ENCODE measurements around the gene ROBO2.

Gene ROBO2, protein sequence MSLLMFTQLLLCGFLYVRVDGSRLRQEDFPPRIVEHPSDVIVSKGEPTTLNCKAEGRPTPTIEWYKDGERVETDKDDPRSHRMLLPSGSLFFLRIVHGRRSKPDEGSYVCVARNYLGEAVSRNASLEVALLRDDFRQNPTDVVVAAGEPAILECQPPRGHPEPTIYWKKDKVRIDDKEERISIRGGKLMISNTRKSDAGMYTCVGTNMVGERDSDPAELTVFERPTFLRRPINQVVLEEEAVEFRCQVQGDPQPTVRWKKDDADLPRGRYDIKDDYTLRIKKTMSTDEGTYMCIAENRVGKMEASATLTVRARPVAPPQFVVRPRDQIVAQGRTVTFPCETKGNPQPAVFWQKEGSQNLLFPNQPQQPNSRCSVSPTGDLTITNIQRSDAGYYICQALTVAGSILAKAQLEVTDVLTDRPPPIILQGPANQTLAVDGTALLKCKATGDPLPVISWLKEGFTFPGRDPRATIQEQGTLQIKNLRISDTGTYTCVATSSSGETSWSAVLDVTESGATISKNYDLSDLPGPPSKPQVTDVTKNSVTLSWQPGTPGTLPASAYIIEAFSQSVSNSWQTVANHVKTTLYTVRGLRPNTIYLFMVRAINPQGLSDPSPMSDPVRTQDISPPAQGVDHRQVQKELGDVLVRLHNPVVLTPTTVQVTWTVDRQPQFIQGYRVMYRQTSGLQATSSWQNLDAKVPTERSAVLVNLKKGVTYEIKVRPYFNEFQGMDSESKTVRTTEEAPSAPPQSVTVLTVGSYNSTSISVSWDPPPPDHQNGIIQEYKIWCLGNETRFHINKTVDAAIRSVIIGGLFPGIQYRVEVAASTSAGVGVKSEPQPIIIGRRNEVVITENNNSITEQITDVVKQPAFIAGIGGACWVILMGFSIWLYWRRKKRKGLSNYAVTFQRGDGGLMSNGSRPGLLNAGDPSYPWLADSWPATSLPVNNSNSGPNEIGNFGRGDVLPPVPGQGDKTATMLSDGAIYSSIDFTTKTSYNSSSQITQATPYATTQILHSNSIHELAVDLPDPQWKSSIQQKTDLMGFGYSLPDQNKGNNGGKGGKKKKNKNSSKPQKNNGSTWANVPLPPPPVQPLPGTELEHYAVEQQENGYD (N-terminal part only)

DNA sequence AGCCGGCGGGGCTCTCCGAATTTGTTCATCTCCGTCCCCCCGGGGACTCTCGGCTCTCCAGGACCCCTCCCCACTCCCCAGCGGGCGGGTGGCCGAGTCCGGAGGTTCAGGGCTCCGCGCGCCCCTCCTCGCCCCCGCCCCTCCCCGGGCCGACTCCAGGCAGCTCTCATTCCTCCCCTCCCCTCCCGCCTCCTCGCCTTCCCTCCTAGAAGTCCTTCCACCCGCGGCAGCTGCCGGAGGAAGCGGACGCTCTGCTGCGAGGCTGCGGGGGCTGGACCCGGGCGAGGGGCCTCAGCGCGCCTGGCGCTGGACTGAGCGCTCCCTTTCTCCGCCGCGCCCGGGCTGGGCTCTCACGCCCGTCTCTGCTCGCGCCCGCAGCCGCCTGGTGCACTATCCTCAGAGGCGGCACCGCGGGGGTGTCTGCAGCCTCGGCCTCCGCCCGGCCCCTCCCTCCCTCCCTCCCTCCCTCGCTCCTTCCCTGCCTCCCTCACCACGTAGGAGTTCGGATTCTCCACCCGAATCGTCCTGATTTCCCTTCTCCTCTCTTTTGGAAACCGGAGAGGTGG lies at the start of gene ROBO2:
Gene ROBO2, plus strand, starts transcription at position 494 of the 566 bp plus-strand sequence. CDS start 687 bp downstream, outside the sequence.
- H3K27ac ChIP-seq: peak within 1 kb of the TSS; percentile 23
- DNase-seq (ENCODE audit: low read depth, low spot score): no peak

DNA sequence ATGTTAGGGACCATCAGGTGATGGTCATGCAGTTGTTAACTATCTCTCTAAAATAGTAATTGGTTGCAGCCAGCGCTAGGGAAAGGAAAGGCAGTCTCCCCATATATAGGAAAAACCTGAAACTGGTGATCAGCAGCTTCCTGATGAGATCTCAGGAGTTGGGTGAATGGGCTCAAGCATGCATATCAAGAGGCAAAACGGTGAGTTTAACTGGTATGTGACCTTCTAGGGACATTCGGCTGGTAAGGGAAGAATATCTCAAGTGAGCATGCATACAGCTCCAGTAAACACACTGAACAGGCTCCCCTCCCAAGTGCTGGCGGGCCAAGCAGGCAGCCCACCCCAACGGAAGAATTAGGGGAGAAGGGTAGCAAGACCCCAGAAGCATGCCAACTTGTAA lies 49.3 kb upstream of the ROBO2 start:
- no peak overlapping the region for H3K27ac ChIP-seq
- DNase-seq (ENCODE audit: low read depth, low spot score): no peak

DNA sequence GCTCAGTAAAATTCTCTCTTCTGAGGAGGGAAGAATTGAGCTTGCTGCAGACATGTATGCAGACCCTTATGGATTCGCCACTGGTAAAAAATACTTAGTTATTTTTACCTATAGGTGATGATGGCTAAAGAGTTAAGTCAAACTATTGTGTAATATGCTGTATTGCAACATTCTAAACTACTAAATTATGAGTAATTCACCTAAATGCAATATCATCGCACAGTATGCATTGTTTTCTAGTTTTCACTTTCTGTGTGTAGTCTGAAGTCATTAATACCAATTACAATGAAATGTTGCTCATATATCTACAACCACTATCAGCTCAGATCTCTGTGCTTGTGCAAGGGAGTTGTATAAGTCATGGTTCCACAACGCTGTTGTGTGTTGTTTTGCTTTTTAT lies 48.7 kb upstream of the ROBO2 start:
- peak; percentile 52 for DNase-seq (ENCODE audit: low read depth, low spot score)
- H3K27ac ChIP-seq: no peak overlapping the region

DNA sequence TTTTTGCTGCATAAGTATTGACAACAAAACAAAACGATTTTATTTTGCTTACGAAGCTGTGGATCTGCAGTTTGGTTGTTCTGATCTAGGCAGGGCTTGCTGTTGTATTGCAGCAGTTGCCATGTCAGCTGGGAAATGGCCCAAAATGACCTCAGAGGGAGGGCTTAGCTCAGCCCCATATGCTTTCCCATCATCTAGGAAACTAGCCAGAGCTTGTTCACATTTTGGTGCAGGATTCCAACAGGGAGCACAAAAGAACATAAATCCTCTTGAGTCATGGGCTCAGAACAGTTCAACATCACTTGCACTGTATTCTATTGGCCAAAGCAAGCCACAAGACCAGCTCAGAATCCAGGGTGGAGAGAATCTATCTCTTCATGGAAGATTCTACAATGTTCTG lies 42.2 kb upstream of the ROBO2 start:
- peak overlapping the region; percentile 41 for H3K27ac ChIP-seq
- DNase-seq (ENCODE audit: low read depth, low spot score): peak; percentile 87

DNA sequence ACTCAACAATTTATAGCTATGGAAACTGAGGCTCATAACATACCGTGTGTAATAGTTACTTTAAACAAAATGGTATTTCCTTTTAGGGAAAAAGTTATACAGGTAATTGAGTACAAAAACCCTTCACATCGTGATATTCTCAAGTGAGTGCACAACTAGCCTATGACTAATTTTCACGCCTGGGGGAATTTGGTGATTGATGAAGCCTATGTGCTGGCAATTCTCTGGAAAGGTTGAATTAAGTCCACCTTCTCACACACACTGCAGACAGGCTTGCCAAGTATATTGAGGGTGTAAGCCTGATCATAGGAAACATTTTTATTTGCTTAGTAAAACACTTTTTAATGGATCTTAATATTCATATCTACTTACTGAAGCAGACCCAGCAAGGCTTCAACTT lies 41.3 kb upstream of the ROBO2 start:
- peak; percentile 12 for DNase-seq (ENCODE audit: low read depth, low spot score)
- H3K27ac ChIP-seq: peak overlapping the region; percentile 41

DNA sequence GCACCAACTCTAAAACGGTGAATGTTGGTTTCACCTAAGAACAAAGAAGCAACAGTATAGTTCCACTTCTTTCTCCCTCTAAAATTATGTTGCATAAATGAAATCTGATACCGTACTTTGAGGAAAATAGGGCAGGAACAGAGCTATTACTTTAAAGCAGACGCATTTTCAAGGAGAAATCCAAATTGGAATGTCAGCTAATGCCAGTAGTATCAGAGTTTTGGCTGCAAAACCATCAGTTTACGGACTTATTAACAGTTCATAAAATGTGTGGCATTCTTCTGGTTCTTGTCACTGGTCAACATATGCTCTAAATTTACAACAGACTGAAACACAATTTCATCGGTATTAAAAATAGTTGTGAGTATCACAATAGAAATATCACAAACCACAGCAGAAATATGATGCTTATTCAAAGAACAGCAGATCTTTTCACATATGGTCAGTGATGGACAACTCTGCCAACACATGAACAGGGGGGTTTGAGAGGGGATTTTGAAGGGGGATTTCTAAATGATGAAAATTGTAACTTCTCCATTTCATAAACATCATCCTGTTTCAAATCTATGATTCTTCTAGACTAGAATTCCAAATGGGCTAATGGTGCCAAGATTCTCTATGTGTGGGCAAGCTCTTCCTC lies 38.7 kb upstream of the ROBO2 start:
- DNase-seq (ENCODE audit: low read depth, low spot score): no peak
- no peak overlapping the region for H3K27ac ChIP-seq

DNA sequence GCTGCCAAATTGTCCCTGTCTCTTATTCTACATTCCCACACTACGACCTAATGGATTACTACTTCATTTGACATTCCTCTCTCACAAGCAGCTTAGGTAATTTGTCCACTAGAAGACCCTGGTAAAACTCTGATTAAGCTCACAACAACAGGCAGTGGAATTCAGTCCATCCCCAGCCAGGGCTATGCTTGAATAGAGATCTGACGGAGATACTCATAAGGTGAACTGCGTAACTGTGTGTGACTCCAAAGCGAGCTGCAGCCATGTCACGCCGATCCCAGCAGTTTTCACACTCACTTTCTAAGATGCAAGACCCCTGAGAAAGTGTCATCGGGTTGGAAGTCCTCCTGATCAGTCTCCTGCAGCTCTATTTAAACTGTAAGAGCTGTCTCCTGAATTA lies 25.7 kb upstream of the ROBO2 start:
- DNase-seq (ENCODE audit: low read depth, low spot score): no peak
- H3K27ac ChIP-seq: no peak overlapping the region

DNA sequence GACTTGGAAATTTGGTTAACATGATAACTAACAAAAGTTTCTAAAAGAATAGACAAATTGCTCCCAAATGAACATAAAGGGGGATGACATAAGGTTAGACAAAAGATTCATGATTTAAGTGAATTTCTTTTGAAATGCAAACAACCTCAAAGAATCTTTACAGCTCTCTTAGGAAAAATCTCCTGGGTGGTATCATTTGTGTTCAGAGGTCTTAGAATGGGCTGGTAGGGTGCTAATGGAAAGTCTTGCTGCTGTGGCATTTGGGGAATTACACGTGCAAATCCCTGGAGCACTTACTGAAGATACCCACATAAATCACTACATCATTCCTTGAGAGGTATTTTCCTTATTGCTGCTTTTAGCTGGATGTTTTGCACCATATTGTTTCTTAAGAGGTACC lies 14.4 kb upstream of the ROBO2 start:
- DNase-seq (ENCODE audit: low read depth, low spot score): no peak
- no peak overlapping the region for H3K27ac ChIP-seq

DNA sequence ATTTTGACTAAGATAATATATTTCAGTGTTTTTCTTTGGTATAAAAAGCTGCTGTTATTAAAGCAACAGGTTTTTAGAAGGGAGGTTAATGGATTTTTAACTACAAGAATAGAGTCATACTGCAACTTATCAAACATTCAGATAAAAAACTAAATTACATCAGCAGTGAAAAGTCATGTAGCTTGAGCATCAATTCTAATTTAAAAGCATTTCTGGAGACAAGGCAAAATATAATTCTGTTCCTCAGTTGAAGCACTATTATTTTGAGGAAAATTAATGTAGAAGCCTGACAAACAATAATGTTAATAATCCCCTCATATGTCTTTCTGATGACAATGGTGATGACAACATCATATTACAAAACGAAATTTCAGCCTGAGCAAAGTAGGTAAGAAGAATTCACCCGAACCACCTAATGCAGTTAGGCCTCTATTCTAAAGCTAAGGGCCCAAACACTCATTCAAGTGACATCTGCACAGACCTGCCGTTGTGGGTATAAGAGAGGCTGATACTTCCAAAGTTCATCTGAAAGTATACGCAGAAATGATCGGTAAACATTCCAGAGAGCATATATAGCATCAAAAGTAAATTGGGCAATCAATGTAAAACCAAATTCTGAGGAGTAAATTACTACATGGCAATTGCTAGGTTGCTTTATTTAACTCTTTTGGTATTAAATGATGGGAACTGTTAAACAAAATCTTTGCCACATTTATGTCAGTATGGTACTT lies 12.8 kb upstream of the ROBO2 start:
- no peak for DNase-seq (ENCODE audit: low read depth, low spot score)
- H3K27ac ChIP-seq: no peak overlapping the region

DNA sequence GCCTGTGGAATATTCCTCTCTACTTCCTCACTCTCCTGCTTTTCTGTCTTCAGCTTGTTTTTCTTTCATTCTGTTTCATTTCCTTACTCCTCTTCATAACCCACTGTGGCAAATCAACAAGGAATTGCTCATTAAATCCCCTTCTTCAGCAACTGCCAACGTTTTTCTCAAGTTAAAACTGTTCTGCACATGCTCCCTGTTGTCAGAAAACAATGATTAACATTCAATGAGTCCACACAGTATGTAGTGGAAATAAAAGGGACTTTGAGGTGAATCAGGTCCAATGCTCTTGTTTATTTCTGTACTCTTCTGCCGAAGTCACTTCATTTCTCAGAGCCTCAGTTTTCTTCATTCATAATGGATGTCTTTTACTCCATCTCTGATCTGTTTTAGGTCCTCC lies 11.9 kb upstream of the ROBO2 start:
- DNase-seq (ENCODE audit: low read depth, low spot score): no peak
- H3K27ac ChIP-seq: no peak overlapping the region

DNA sequence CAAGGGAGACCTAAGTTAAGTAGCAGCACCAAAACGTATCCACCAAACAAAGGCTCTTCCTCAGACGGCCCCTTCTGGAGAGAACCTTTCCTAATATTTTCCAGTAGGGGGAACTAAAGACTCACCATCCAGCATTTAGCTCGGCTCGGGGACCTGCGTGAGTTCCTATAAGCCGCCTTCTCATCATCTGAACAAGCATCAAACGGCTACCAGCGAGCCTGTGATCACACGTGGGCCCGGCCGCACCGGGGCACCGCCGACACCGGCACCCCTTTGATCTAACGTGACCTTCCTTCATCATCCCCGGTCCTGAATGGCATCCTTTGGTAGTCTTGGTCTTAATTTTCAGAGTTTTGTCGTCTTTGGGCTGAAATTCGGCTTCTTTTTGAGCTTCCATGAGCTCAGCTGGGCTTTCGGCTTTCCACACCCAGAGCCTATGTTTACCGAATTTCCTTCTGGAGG lies 1.4 kb upstream of the ROBO2 start:
- DNase-seq (ENCODE audit: low read depth, low spot score): peak; percentile 54
- no peak overlapping the region for H3K27ac ChIP-seq

DNA sequence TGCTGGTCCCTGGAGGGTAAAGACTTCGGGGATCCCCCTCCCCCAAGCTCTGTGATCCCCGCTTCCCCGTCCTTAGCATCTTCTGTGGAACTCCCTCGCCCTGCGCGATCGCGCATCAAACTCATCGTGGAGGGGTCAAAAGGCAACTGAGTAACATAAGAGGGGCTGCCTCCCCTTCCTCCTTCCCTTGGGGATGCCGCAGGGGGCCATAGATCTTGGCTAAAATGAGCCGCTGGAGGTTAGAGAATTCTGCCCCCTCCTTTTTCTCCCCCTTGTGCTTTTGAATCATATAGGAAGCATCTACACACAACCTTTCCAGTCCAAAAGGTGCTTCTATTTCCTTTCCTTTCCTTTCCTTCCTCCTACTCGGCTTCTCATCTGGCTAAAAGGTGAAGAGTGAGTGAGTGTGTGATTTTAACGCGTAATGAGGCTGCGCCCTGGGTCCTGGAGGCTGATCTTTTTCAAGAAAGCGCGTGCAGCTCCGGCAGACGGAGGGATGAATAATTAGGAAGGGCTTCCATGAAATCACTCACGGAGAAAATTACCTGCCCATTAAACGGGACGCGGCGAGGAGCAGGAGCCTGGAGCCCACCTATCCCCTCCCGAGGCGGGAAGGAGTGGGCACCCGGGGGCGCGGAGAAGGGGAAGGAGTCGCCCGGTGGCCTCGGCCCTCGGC lies 831 bp upstream of the ROBO2 start:
- no peak for DNase-seq (ENCODE audit: low read depth, low spot score)
- peak overlapping the region; percentile 23 for H3K27ac ChIP-seq

DNA sequence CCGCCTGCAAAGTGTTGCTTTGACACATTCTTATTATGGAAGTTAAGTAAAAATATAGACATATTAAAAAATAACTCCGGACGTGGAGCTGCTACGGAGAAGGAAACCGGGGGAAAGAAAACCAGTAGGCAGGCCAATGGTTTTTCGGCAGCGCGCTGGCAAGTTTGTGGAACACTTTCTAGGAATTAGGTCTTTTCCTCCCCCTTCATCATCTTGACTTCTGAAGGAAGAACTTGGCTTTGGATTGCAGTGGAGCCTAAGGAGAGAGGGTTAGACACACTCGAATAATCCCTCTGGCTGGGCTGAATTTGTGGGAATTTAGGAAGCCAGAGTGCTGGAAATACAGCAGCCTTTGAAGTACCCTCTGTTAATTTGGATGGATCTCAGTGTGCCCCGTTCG lies 317 bp downstream of the ROBO2 start:
- no peak overlapping the region for H3K27ac ChIP-seq
- DNase-seq (ENCODE audit: low read depth, low spot score): no peak

DNA sequence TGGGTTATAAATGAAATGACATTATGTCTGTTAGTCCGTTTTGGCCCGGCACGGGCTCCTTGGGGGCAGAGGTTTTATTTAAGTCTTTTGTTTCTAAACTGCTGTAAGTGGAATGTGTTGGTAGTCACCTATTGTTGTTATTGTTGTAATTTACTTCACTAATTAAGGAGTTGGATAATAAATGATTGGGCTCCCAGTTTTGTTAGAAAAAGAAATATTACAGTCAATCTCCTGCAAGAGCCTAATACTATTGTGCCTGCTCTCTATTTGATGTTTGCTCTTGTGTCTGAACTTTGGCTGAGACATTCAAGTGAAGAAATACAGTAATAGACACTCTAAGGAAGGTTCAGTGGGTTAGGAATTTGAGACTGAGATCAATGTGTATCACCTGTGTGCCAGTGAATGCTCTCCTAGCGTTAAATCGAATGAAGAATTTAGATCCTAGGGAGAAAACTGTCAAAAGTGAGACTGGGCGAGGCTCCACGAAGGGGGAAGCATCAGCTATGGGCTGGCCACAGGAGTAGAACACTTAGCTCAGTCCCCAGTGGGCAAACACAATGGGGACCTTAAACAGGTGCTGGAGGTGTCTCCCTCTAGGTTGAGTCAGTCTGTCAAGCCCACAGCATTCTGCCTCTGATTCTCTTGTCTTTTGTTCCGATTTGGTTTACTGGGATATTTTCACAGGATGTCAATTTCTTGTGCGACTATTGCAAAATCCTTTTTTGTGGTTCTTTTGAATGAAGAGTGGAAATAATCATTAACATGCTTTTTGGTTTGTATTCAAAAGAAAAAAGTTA lies 1.2 kb downstream of the ROBO2 start:
- H3K27ac ChIP-seq: no peak overlapping the region
- DNase-seq (ENCODE audit: low read depth, low spot score): no peak

DNA sequence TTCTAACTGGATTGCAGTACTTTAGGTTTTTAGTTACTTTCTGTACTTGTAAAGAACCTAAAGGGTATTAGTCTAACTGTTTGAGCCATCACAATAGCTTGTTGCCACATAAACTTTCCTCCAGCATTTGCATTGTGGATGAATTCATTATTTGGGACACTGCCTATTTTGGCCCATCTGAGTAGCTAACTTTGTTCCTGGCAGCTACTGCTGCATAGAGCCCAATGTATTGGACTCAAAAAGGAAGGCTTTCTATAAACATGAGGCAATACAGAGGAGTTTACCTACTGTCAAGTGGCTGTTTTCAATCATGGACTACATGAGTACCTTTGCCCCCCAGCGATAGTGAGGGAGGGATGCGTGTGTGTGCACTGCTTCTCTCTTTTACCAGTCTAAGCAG lies 1.9 kb downstream of the ROBO2 start:
- H3K27ac ChIP-seq: no peak overlapping the region
- DNase-seq (ENCODE audit: low read depth, low spot score): no peak

DNA sequence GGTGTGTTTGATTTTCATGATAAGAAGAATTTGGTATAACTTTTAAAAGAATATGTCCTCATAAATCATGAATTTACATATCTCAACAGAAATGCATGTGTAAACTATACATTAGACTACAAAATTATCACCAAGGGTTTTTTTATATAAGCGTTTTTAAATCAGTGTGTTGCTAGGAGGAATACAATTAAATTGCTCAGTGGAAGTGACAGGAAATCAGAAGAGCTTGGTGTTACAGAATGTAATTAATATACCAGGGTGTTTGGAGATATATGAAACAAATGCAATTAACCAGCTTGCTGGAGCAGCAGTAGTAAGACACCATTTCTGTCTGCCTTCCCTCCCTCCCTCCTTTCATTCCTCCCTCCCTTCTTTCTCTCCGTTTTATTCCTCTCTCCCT lies 2.4 kb downstream of the ROBO2 start:
- DNase-seq (ENCODE audit: low read depth, low spot score): no peak
- no peak overlapping the region for H3K27ac ChIP-seq

DNA sequence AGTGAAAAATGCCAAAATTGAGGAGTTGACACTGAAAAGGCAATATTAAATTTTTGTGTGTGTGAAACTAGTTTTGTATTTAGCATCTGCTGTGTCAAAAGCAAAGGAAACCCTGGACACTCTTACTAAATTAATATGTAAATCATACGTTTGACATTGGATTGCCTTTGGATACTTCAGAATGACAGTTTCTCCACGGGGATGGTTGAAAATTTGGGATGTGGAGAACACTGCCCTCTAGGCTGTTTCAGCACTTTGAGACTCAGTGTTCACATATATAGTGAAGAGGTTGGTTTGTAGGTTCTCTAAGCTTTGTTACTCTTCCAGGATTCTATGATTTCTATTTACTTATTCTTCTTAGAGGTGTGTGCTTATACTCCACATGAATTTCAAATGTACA lies 3.0 kb downstream of the ROBO2 start:
- no peak for DNase-seq (ENCODE audit: low read depth, low spot score)
- H3K27ac ChIP-seq: no peak overlapping the region

DNA sequence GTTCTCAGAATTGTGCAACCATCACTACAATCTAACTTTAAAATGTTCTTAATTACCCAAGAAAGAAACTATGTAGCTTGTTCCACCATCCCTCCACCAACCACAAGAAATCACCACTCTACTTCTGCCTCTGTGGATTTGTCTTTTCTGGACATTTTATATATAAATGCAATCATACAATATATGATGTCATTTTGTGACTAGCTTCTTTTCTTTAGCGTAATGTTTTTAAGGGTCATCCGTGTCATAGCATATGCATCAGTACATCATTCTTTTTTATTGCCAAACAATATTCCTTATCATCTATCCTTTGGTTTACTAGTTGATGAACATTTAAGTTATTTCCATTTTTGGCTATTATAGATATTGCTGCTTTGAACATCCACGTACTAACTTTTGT lies 5.8 kb downstream of the ROBO2 start:
- DNase-seq (ENCODE audit: low read depth, low spot score): no peak
- H3K27ac ChIP-seq: no peak overlapping the region
